D721Med (cell line): Measurements from ENCODE around the gene ABCC8.

Experiments used
- DNase-seq: peaks from one replicate; pipeline ENCODE4 v3.0.0; 2011; ENCODE audit warnings: low spot score; ENCODE audit not compliant: insufficient read length
- FAIRE-seq: peaks from 2 replicates; lab custom pipeline; 2011; peaks lifted over from hg19 to GRCh38; lab: Jason Lieb, UNC
- TF ChIP-seq, protein P1 (sequence below): IDR thresholded peaks from 2 replicates; pipeline ENCODE4 v1.5.1; 2012; ENCODE audit warnings: mild to moderate bottlenecking, control low read depth; ENCODE audit not compliant: insufficient read depth; ENCODE audit errors: missing control alignments

ABCC8 gene

DNA sequence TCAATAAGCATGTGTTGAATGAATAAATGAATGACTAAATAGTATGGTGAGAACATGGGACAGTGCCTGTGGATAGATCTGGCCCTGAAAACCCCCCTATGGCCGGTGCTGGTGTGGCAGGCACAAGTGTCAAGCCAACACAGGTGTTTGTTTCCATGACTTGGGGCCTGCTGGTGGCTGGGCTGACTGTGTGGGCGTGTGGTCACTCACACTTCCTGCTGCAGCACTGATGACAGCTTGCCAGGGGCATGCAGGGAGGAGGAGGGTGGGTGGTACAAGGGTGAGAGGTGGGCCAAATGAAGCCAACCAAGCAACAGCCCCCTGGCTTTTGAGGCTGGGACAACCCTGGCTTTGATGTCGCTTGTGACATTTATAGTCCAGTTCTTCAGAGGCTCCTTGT is 30.3 kb upstream of the ABCC8 start:
- DNase-seq (no peak), FAIRE-seq (no peak)
- TF ChIP-seq, protein P1, sequence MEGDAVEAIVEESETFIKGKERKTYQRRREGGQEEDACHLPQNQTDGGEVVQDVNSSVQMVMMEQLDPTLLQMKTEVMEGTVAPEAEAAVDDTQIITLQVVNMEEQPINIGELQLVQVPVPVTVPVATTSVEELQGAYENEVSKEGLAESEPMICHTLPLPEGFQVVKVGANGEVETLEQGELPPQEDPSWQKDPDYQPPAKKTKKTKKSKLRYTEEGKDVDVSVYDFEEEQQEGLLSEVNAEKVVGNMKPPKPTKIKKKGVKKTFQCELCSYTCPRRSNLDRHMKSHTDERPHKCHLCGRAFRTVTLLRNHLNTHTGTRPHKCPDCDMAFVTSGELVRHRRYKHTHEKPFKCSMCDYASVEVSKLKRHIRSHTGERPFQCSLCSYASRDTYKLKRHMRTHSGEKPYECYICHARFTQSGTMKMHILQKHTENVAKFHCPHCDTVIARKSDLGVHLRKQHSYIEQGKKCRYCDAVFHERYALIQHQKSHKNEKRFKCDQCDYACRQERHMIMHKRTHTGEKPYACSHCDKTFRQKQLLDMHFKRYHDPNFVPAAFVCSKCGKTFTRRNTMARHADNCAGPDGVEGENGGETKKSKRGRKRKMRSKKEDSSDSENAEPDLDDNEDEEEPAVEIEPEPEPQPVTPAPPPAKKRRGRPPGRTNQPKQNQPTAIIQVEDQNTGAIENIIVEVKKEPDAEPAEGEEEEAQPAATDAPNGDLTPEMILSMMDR, result no peak

DNA sequence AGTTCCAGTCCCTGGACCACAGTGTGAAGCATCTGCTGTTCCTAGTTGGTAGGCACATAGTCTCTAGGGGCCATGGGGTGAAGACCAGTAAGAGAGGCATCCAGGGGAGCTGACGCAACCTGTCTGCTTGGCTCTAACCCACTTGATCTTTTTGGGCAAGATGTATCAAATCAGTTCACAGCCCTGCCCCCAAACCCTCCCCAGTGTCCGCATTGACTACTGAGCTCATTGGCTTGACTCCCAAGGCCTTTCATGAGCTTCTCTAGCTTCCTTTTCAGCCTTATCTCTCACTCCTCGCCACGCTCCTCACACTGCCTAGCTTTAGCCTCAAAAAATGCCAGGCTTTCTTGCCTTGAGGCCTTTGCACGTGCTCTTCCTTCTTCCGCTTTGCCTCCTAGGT is 29.7 kb upstream of the ABCC8 start:
- TF ChIP-seq, protein P1, result no peak
- FAIRE-seq, result no peak

DNA sequence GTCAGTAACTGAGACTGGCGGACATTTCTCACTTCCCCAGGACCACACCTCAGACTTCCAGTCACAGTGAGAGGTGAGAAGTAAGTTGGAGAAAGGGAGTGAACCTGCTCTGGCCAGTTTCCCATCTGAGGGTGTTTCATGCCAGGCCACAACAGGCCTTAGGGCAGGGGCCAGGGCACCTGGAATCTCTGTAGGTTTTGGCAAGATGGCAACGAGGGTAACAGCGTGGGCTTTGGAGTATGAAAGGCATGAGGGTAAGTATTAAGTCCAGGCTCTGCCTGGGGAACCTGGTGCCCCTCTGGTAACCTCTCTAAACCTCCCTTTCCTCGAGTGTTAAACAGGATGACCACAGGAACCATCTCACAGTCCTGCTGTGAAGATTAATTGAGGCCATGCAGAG is 28.5 kb upstream of the ABCC8 start:
- TF ChIP-seq, protein P1, result no peak
- DNase-seq, result no peak
- FAIRE-seq, result no peak

More for the DNA sequence above, 29.7 kb upstream of the ABCC8 start:
- no peak for DNase-seq

- TF ChIP-seq, protein P1, result peak; percentile 95
- FAIRE-seq (no peak), DNase-seq (peak; percentile 89)
Measured at GRCh38 chr11:17504330-17505107, 27.9 kb upstream of the ABCC8 start.

GRCh38 chr11:17502630-17503029 is 26.0 kb upstream of the ABCC8 start:
- TF ChIP-seq, protein P1, result no peak
- DNase-seq (no peak), FAIRE-seq (no peak)

- DNase-seq, result no peak
- FAIRE-seq, result no peak
- TF ChIP-seq, protein P1, result no peak
Measured at GRCh38 chr11:17500673-17501072, 24.0 kb upstream of the ABCC8 start.

- FAIRE-seq (no peak), DNase-seq (no peak)
- TF ChIP-seq, protein P1, result no peak
Measured at GRCh38 chr11:17498475-17498874, 21.8 kb upstream of the ABCC8 start.
